Measurements from ENCODE around the gene CNBP. TPM values are rescaled to one million over a fixed set of nuclear protein-coding genes. Genes with fewer than 3 reads are reported as not detected.

The CNBP gene
- total and polyA plus RNA-seq, 2 experiments from 2014 or later: 348 to 444 TPM

GRCh38 chr3:129218742-129219141, 35.0 kb upstream of the CNBP start:
- no peaks in the 10 kb centered on the region for H3K36me3 Mint-ChIP-seq (ENCODE audit: low read depth)
- Histone ChIP-seq H3K4me2 (no peak overlapping the region), H2AFZ (peak overlapping the region; percentile 38; the same call in 1 of the 2 replicates), H3K36me3 (ENCODE audit: insufficient read depth) (no peaks in the 10 kb centered on the region), H3K27me3 (ENCODE audit: insufficient read depth) (no peaks in the 10 kb centered on the region), H3F3A (replicated peaks; ENCODE audit: low read depth) (no peaks in the 10 kb centered on the region), H4K20me1 (replicated peaks; ENCODE audit: insufficient read depth) (no peaks in the 10 kb centered on the region), H3K4me1 (ENCODE audit: insufficient read depth) (no peaks in the 10 kb centered on the region), H3K9me2 (ENCODE audit: insufficient read depth) (no peaks in the 10 kb centered on the region), H3K79me2 (replicated peaks; ENCODE audit: insufficient read depth) (no peaks in the 10 kb centered on the region), H3K4me3 (no peak overlapping the region), H3K27ac (ENCODE audit: low read depth) (no peak overlapping the region)
- no peaks in the 10 kb centered on the region for H3K4me1 Mint-ChIP-seq
- DNase-seq (ENCODE audit: low spot score) (no peak), ATAC-seq (no peak)
- H3K4me3 Mint-ChIP-seq: no peak overlapping the region
- peaks cover 8% of the 10 kb centered on the region for H3K27me3 Mint-ChIP-seq (ENCODE audit: insufficient read depth, low read depth, poor library complexity)
- TF ChIP-seq JUNB (IDR thresholded peaks at IDR 0.05; ENCODE audit: unreplicated experiment) (no peak), NANOG (IDR thresholded peaks at IDR 0.05; ENCODE audit: borderline replicate concordance) (no peak), ZNF462 (CRISPR knock-in tag; IDR thresholded peaks at IDR 0.05) (no peak), POLR2AphosphoS5 (IDR thresholded peaks at IDR 0.05; ENCODE audit: low read depth) (no peak)
- no peak overlapping the region for H3K27ac Mint-ChIP-seq
- no peaks in the 10 kb centered on the region for H3K9me3 Mint-ChIP-seq

GRCh38 chr3:129213238-129213637, 29.5 kb upstream of the CNBP start:
- Mint-ChIP-seq H3K9me3 (no peaks in the 10 kb centered on the region), H3K4me3 (no peak overlapping the region), H3K36me3 (ENCODE audit: low read depth) (no peaks in the 10 kb centered on the region), H3K4me1 (no peaks in the 10 kb centered on the region), H3K27ac (no peak overlapping the region), H3K27me3 (ENCODE audit: insufficient read depth, low read depth, poor library complexity) (peaks cover 5% of the 10 kb centered on the region)
- no peaks in the 10 kb centered on the region for H3K36me3 ChIP-seq (ENCODE audit: insufficient read depth)
- no peak overlapping the region for H3K4me2 ChIP-seq
- H3K4me1 ChIP-seq (ENCODE audit: insufficient read depth): no peaks in the 10 kb centered on the region
- no peaks in the 10 kb centered on the region for H3K79me2 ChIP-seq (replicated peaks; ENCODE audit: insufficient read depth)
- no peak overlapping the region for H3K4me3 ChIP-seq
- ATAC-seq (no peak), DNase-seq (ENCODE audit: low spot score) (no peak)
- TF ChIP-seq EZH2phosphoT487 (IDR thresholded peaks at IDR 0.05; ENCODE audit: unreplicated experiment): no peak
- TF ChIP-seq NANOG (IDR thresholded peaks at IDR 0.05; ENCODE audit: borderline replicate concordance): no peak
- TF ChIP-seq ETS1 (IDR thresholded peaks at IDR 0.05): no peak
- TF ChIP-seq STAT1 (IDR thresholded peaks at IDR 0.05; ENCODE audit: unreplicated experiment): no peak
- H3F3A ChIP-seq (replicated peaks; ENCODE audit: low read depth): no peaks in the 10 kb centered on the region
- no peak overlapping the region for H2AFZ ChIP-seq
- H3K9me2 ChIP-seq (ENCODE audit: insufficient read depth): no peaks in the 10 kb centered on the region
- no peaks in the 10 kb centered on the region for H3K27me3 ChIP-seq (ENCODE audit: insufficient read depth)
- no peaks in the 10 kb centered on the region for H4K20me1 ChIP-seq (replicated peaks; ENCODE audit: insufficient read depth)
- H3K27ac ChIP-seq (ENCODE audit: low read depth): no peak overlapping the region
